ENCODE data around the gene LRRTM2. TPM values are rescaled to one million over a fixed set of nuclear protein-coding genes. Genes with fewer than 3 reads are reported as not detected.
"Not testable (repeated sequence)": the region's sequence is repeated elsewhere in the genome, so short reads cannot be mapped to it uniquely, and the experiment has no call there.

The LRRTM2 gene
- 1 to 10 TPM in 2 of 4 donors, under 1 TPM in 2; 0.20 to 3.7 (median 0.81) TPM for total RNA-seq

- TF ChIP-seq CTCF (IDR thresholded peaks at IDR 0.05) (no peak), EP300 (IDR thresholded peaks at IDR 0.05) (no peak), POLR2A (IDR thresholded peaks at IDR 0.05) (no peak)
- no peaks in the 10 kb centered on the region for H3K27me3 ChIP-seq
- peaks cover 0 to 73% (median 25%) of the 10 kb centered on the region in 4 donors for H3K4me1 ChIP-seq
- no peaks in the 10 kb centered on the region for H3K9me3 ChIP-seq
- 32 to 33% methylated on average over 18 of the region's 18 CpGs for WGBS, 2 donors
- H3K27ac ChIP-seq, result peak within 1 kb of the TSS in 3 of 4 donors; percentile 11 to 54 (median 45)
- no peak for DNase-seq (ENCODE audit: low spot score in 2 of 2)
- peak within 1 kb of the TSS in 3 of 4 donors; percentile 16 to 24 (median 24) for H3K4me3 ChIP-seq
- no peaks in the 10 kb centered on the region for H3K36me3 ChIP-seq
Observed at GRCh38 chr5:138874771-138875551, at the start of gene LRRTM2. Gene LRRTM2, minus strand, starts transcription at chr5:138875335. Its CDS starts 424 bp downstream, at chr5:138874911.

GRCh38 chr5:138922494-138922893 is 47.4 kb upstream of the LRRTM2 start:
- TF ChIP-seq CTCF (IDR thresholded peaks at IDR 0.05) (no peak), POLR2A (IDR thresholded peaks at IDR 0.05) (no peak), EP300 (IDR thresholded peaks at IDR 0.05) (no peak)
- Histone ChIP-seq H3K27ac (no peak overlapping the region), H3K9me3 (no peaks in the 10 kb centered on the region), H3K27me3 (no peaks in the 10 kb centered on the region), H3K4me3 (no peak overlapping the region), H3K4me1 (peaks cover 0 to 49% (median 3%) of the 10 kb centered on the region in 4 donors), H3K36me3 (peaks cover 3 to 60% (median 16%) of the 10 kb centered on the region in 3 donors)
- no peak for DNase-seq (ENCODE audit: low spot score in 2 of 2)
- WGBS, 2 donors, result 98 to 100% methylated on average over 2 of the region's 2 CpGs

- WGBS, 2 donors, result 83 to 93% methylated on average over 2 of the region's 2 CpGs
- not testable (repeated sequence) for H3K27ac ChIP-seq; H3K27me3 ChIP-seq; H3K4me3 ChIP-seq; H3K9me3 ChIP-seq; DNase-seq (ENCODE audit: low spot score in 2 of 2)
- peaks cover 3 to 49% (median 13%) of the 10 kb centered on the region in 3 donors for H3K36me3 ChIP-seq
- H3K4me1 ChIP-seq, result peaks cover 0 to 40% (median 0%) of the 10 kb centered on the region in 4 donors
Observed at GRCh38 chr5:138921362-138921761, 46.2 kb upstream of the LRRTM2 start.

GRCh38 chr5:138920181-138920580 is 45.0 kb upstream of the LRRTM2 start:
- Histone ChIP-seq H3K4me1 (peaks cover 0 to 39% (median 0%) of the 10 kb centered on the region in 4 donors), H3K27ac (no peak overlapping the region), H3K9me3 (no peaks in the 10 kb centered on the region), H3K27me3 (no peaks in the 10 kb centered on the region), H3K4me3 (no peak overlapping the region), H3K36me3 (peaks cover 3 to 44% (median 8%) of the 10 kb centered on the region in 3 donors)
- 91 to 96% methylated on average over 8 of the region's 8 CpGs for WGBS, 2 donors
- no peak for DNase-seq (ENCODE audit: low spot score in 2 of 2)
- no peak for TF ChIP-seq EP300 (IDR thresholded peaks at IDR 0.05)
- no peak for TF ChIP-seq POLR2A (IDR thresholded peaks at IDR 0.05)
- TF ChIP-seq CTCF (IDR thresholded peaks at IDR 0.05), result no peak

- Histone ChIP-seq H3K27me3 (no peaks in the 10 kb centered on the region), H3K36me3 (peaks cover 0 to 44% (median 3%) of the 10 kb centered on the region in 3 donors), H3K4me3 (no peak overlapping the region), H3K9me3 (no peaks in the 10 kb centered on the region), H3K27ac (no peak overlapping the region), H3K4me1 (peaks cover 0 to 39% (median 0%) of the 10 kb centered on the region in 4 donors)
- TF ChIP-seq EP300 (IDR thresholded peaks at IDR 0.05) (no peak), POLR2A (IDR thresholded peaks at IDR 0.05) (no peak), CTCF (IDR thresholded peaks at IDR 0.05) (no peak)
- 53 to 60% methylated on average over 4 of the region's 4 CpGs for WGBS, 2 donors
- DNase-seq (ENCODE audit: low spot score in 2 of 2), result no peak
Observed at GRCh38 chr5:138918686-138919085, 43.6 kb upstream of the LRRTM2 start.

Data from tibial nerve (tissue), 4 donors.